GM21529 (cell line): ENCODE measurements around the gene EBF4.

Source experiments
- ATAC-seq: cut with Tn5 transposase; IDR thresholded peaks from one replicate; pipeline ENCODE4 v1.9.1; 2021; ENCODE audit not compliant: unreplicated experiment

Gene EBF4

GRCh38 chr20:2793471-2793870 is 100.9 kb downstream of the EBF4 start:
- no peak for ATAC-seq

- no peak for ATAC-seq
Observed at GRCh38 chr20:2794202-2794748, 101.7 kb downstream of the EBF4 start.

GRCh38 chr20:2794866-2795447 is 102.4 kb downstream of the EBF4 start:
- no peak for ATAC-seq

GRCh38 chr20:2795451-2795850 is 102.9 kb downstream of the EBF4 start:
- ATAC-seq = no peak

- ATAC-seq = no peak
Observed at GRCh38 chr20:2796011-2796660, 103.6 kb downstream of the EBF4 start.

- ATAC-seq = no peak
Observed at GRCh38 chr20:2797136-2797983, 104.8 kb downstream of the EBF4 start.

GRCh38 chr20:2798095-2798805 is 105.7 kb downstream of the EBF4 start:
- no peak for ATAC-seq

GRCh38 chr20:2798814-2799213 is 106.2 kb downstream of the EBF4 start:
- no peak for ATAC-seq

GRCh38 chr20:2799271-2799670 is 106.7 kb downstream of the EBF4 start:
- ATAC-seq = no peak

- ATAC-seq = no peak
Observed at GRCh38 chr20:2799688-2800520, 107.3 kb downstream of the EBF4 start.

- peak; percentile 61 for ATAC-seq
Observed at GRCh38 chr20:2800521-2801285, 108.1 kb downstream of the EBF4 start, which contains the start of gene CPXM1. Gene CPXM1 (minus strand): TSS chr20:2800627. CDS start chr20:2800572, 55 bp downstream.

- peak; percentile 10 for ATAC-seq
Observed at GRCh38 chr20:2801286-2801728, 108.7 kb downstream of the EBF4 start.

GRCh38 chr20:2804041-2804828 is 111.7 kb downstream of the EBF4 start:
- no peak for ATAC-seq

GRCh38 chr20:2804852-2805688 is 112.5 kb downstream of the EBF4 start:
- ATAC-seq = no peak

GRCh38 chr20:2805689-2806350 is 113.2 kb downstream of the EBF4 start:
- ATAC-seq = no peak

GRCh38 chr20:2806351-2806701 is 113.7 kb downstream of the EBF4 start:
- ATAC-seq = no peak

- no peak for ATAC-seq
Observed at GRCh38 chr20:2807019-2807418, 114.4 kb downstream of the EBF4 start.
